HL-60 (cell line): ENCODE data around the gene PBX3.

Experiments
- CTCF ChIP-seq: IDR thresholded peaks from one replicate; pipeline ENCODE4 v1.5.1; 2011; ENCODE audit warnings: low read length, control low read depth, inconsistent platforms; ENCODE audit not compliant: insufficient read depth
- GABPA ChIP-seq: IDR thresholded peaks from 2 replicates; pipeline ENCODE4 v1.6.1; 2012; ENCODE audit warnings: low read depth
- POLR2AphosphoS5 ChIP-seq: IDR thresholded peaks from 2 replicates; pipeline ENCODE4 v1.6.1; 2012; ENCODE audit warnings: low read depth
- REST ChIP-seq: IDR thresholded peaks from 2 replicates; pipeline ENCODE4 v1.6.1; 2012; ENCODE audit warnings: low read depth; ENCODE audit not compliant: insufficient replicate concordance
- SPI1 ChIP-seq: IDR thresholded peaks from 2 replicates; pipeline ENCODE4 v1.6.1; 2012; ENCODE audit warnings: low read depth, mild to moderate bottlenecking, borderline replicate concordance

- TF ChIP-seq CTCF (no peak), GABPA (no peak), POLR2AphosphoS5 (no peak), REST (peak; percentile 88), SPI1 (no peak)
These were observed 14.6 kb upstream of the PBX3 start for GRCh38 chr9:125732562-125732961.
